GM19043 (cell line): ENCODE data around the gene RAPGEF3.

ENCODE experiments used
- ATAC-seq: cut with Tn5 transposase; IDR thresholded peaks from one replicate; pipeline ENCODE4 v1.9.1; 2021; ENCODE audit warnings: low read depth; ENCODE audit not compliant: unreplicated experiment

The RAPGEF3 gene

DNA sequence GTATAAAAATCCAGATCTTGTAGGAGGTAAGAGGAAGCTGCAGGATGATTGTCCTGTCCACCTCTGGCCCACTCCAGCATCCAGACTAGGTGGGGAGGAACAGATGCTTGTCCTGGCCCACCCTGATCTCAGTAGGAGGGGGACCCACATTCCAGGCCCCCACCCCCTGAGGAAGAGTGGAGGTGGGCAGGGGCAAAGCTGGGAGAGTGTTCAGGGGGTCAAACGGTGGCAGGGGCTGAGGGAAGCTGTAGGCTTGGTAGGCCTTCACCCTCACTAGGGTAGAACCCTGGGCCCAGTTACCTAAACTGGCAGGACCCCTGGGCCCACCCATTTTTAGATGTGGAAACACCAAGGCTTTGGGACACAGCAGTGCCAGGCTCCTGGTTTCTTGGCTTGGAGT, 18.5 kb upstream of the RAPGEF3 start:
- ATAC-seq: no peak

DNA sequence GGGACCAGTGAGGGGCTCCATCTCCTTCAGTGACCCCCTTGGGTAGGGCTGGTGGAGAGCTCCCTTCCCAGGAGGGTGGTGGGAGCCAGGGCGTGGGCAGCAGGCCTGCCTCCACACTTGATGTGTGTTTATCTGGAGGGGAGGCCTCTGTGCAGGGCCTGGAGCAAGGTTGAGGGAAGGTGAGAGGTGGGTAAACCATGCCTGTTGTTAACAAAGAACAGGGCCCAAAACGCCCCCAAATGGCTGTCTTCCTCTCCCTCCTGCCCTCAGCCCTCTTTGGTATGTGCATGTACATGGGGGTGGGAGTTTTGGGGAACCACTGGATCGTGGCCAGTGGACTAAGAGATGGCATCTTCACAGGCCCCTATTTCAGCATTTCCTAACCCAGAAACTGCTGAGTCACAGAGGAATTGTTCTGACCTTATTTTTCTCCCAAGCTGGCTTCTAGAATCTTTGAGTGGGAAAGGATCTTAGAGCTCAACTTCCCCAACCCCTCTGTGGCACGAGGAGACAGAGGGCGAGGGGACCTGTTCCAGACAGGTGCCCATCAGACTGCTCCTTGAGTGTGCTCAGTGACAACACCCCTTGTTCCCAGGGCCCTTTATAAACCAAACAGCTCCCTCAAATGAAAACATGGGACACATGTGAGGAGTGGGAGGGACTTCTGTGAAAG, 17.9 kb upstream of the RAPGEF3 start:
- no peak for ATAC-seq

DNA sequence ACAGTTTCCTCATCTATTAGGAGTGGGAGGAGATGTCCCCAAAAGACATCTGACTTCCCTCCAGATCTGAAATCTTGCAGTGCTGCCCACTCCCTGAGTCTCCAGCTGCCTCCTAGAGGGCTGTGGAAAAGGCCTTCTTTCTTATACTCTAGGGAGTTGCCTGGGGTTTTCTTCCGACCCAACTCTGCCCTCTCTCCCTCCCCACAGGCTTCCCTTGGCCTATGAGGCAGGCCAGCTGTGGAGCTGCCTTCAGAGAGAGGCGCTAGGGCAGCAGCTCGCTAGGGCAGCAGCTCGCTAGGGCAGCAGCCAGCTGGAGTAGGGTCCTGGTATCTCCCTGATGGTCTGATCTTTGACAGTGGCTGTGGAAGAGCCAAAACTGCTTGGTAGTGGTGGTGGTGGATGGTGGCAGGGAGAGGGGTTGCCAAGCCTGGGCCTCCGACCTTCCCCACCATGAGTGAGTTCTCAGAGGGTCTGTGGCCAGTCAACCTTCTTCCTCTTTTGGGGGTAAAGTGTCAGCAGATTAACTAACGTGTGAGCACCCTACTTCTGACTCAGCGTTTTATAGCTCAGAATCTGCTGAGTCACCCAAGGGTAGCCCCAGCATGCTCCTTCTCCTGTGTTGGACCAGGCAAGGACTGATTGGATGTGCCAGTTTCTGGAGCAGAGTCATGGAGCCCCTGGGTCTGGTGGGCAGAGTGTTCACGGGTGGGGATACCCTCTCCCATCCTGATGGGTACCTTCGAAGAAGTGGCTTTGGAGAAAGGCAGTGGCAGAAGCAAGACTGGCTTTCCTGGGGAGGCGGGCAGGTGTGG, 16.6 kb upstream of the RAPGEF3 start:
- ATAC-seq: no peak

- ATAC-seq: no peak
These were observed 16.0 kb upstream of the RAPGEF3 start for GRCh38 chr12:47774663-47775062.

DNA sequence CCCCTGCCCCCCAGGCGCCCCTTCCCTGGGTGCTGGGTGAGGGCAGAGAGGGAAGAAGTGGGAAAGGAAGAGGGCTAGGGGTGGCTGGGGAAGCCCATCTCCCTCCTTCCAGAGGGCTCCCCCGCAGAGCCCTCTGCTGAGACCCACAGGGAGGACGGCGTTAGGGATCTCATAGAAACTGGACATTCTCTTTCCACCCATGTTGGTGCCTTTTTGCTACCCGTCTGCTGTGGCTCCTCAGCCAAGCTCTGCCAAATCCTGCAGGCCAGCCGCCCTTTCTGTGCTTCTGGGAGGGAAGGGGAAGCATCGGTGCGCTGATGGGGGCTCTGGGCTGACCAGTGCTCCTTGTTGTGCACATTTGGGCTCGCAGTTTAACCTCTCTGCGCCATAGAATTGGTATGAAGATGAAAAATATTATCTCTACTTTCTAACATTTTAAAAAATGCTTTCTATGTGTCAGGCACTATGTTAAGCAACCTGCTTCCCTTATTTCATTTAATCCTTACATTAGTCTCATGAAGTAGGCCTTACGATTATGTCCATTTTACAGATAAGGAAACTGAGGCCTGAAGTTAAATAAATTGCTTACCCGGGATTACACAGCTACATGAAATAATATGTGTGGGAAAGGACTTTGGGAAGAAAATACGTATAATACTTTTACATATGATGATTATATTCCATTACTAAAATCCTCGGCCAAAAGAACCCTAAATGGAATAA, 15.3 kb upstream of the RAPGEF3 start:
- no peak for ATAC-seq

- peak; percentile 79 for ATAC-seq
These were observed 14.6 kb upstream of the RAPGEF3 start, which contains the start of gene SLC48A1 for GRCh38 chr12:47773062-47773857. Gene SLC48A1, plus strand, starts transcription at chr12:47773238. Its CDS starts 67 bp downstream, at chr12:47773305.

GRCh38 chr12:47772738-47773061, 14.0 kb upstream of the RAPGEF3 start:
- no peak for ATAC-seq

DNA sequence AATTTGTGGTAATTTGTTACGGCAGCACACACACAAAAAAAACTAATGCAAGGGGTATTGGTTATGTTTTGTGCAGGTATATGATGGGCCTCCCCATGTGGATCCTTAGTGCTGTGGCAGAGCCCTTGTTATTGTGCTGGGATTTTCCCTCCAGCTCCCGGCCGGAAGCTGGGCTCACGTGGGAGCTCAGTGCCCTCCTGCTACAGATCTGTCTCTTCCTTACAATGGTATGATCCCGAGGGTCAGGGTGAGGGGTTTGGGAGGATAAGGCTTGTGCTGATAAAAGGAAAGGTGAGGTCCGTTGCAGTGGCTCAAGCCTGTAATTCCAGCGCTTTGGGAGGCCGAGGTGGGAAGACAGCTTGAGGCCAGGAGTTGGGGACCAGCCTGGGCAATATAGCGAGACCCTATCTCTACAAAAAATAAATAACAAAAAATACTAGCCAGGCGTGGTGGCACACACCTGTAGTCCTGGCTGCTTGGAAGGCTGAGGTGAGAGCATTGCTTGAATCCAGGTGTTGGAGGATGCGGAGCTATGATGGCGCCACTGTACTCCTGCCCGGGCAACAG, 13.5 kb upstream of the RAPGEF3 start:
- no peak for ATAC-seq

- no peak for ATAC-seq
These were observed 12.6 kb upstream of the RAPGEF3 start for GRCh38 chr12:47771304-47771703.

DNA sequence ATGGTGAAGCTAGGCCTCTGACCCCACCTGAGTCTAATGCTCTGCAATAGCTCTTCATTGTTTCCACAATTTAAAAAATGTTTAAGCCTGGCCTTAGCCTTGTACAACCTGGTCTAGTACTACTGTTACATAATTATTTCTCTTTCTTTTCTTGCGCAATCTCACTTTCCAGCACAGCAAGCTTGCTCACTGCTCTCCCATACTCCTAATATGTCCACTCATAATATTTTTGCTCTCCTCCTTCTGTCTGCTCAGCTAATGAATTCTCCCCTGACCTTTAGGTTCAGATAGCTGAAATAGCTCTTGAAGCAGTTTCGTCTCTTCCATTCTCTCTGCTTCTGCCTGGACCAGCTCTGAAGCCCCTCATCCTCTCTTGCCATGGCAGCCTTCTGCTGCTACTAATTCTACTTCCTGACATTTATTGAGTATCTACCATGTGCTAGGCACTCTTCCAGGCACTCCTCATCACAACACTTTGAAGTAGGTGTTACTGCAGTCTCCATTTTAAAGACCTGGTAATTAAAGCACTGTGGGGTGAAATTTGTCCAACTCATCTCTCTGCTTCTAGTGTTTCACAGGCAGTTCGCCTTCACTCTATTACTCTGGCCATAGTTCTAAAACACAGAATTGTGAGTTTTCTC, 11.5 kb upstream of the RAPGEF3 start:
- ATAC-seq: no peak

- no peak for ATAC-seq
These were observed 10.8 kb upstream of the RAPGEF3 start for GRCh38 chr12:47769234-47770085.

GRCh38 chr12:47768323-47768811, 9.7 kb upstream of the RAPGEF3 start:
- ATAC-seq: no peak

DNA sequence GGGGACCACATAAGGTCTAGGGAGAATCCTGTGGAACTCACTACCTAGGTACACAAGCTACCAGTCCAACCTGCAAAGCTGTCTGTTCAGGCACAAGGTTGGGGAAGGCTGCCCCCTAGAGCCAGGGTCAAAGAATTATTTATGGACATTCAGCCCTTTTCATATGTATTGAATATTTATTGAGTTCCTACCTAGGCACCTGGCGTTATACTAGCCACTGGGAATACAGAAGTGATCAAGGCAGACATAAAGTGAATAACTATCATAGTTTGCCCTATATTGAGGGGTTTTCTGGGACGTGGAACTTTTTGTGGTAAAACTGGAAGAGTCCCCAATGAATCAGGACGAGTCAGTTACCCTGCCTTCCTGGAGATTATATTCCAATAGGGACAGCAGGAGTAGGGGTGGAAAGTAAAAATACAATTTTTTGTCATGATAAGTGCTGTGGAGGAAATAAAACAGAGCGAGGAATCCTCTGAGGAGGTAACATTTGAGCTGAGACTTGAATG, 8.6 kb upstream of the RAPGEF3 start:
- peak; percentile 49 for ATAC-seq

DNA sequence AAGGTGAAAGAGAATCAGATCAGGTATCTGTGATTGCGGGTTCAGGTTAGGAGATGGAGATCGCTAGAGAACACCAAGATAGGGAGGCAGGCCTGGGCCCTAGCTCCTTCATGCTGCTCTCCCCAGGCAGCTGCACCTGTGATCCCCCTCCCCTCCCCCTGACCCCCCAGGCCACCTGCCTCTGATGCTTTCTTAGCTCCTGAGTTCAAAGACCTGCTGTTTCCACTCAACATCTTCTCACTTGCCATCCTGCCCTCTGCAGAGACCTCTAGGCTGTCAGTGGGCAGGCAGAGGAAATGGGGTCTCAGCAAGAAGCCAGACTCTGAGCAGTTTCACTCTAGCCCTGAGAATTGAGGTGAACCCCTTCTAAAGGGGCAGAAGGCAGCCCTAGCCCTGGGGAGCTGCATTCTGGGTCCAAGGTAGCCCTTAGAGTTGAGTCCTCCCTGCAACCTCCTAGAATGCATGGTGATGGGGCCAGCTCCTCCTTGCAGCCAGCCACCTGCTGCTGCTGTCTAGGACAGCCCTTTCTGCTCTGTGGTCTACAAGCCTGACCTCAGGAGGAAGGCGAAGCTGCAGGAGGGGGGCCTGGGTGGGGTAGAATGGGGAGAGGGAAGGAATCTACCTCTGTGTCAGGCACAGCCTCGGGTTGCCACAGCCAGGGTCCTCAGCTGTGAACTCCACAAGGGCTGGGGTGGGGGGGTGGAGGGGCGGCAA, 8.0 kb upstream of the RAPGEF3 start:
- ATAC-seq: no peak

GRCh38 chr12:47763481-47764346, 5.0 kb upstream of the RAPGEF3 start:
- ATAC-seq: no peak

GRCh38 chr12:47762850-47763465, 4.3 kb upstream of the RAPGEF3 start:
- ATAC-seq: no peak

GRCh38 chr12:47758584-47758833, 171 bp downstream of the RAPGEF3 start:
- ATAC-seq: no peak
